Gastrocnemius medialis (tissue), 4 donors: Measurements from ENCODE around the gene TGM2. TPM values are rescaled to one million over a fixed set of nuclear protein-coding genes. Genes with fewer than 3 reads are reported as not detected.

Experiments used
- ATAC-seq, 2 donors: fragments of 150-250 bp; one replicate each; pipeline ENCODE4 v1.9.1; 2016
- DNase-seq, 2 donors: peaks; one replicate each; pipeline ENCODE4 v3.0.0-alpha.2; 2019
- H3K27ac ChIP-seq, 4 donors: fragments of 200-600 bp; sonication (generic); 1 replicate in 1 of 4; 2 replicates in 3 of 4; pipeline ENCODE4 v1.5.1; 2016 to 2018; ENCODE audit warnings: mild to moderate bottlenecking in 2 of 4, moderate library complexity in 1 of 4
- H3K27me3 ChIP-seq, 3 donors: fragments of 200-600 bp; sonication (generic) in 2 of 3; 1 replicate in 1 of 3; 2 replicates in 2 of 3; pipeline versions ENCODE4 v1.5.1 to v1.6.0; 2016 to 2019; ENCODE audit warnings: mild to moderate bottlenecking in 1 of 3, moderate library complexity in 1 of 3
- H3K36me3 ChIP-seq, 2 donors: fragments of 200-600 bp; sonication (generic) in 1 of 2; one replicate each; pipeline ENCODE4 v1.5.1; 2017 to 2018
- H3K4me1 ChIP-seq, 2 donors: fragments of 200-600 bp; sonication (generic) in 1 of 2; one replicate each; pipeline ENCODE4 v1.5.1; 2016 to 2017; ENCODE audit warnings: mild to moderate bottlenecking in 2 of 2
- H3K4me3 ChIP-seq, 4 donors: fragments of 200-600 bp; sonication (generic) in 3 of 4; 1 replicate in 1 of 4; 2 replicates in 3 of 4; pipeline ENCODE4 v1.5.1; 2016 to 2019; ENCODE audit warnings: mild to moderate bottlenecking in 2 of 4
- H3K9me3 ChIP-seq, 3 donors: fragments of 200-600 bp; sonication (generic) in 2 of 3; 1 replicate in 1 of 3; 2 replicates in 2 of 3; pipeline ENCODE4 v1.5.1; 2016 to 2019
- POLR2A ChIP-seq, 2 donors: fragments of 450-650 bp; IDR thresholded peaks; one replicate each; pipeline ENCODE4 v1.6.1; 2017; ENCODE audit warnings: antibody characterized with exemption in 2 of 2, mild to moderate bottlenecking in 2 of 2, moderate library complexity in 2 of 2
- in situ Hi-C, 4 donors: fragments of 200-750 bp; cut with MboI; loops; one replicate each; pipeline versions ENCODE4 v1.15.0 to v1.8.0; 2017; ENCODE audit warnings: low sequenced_read_pairs in 4 of 4
- intact Hi-C: fragments of 100-400 bp; cut with DNase I; formaldehyde crosslinking; loops from one replicate; pipeline ENCODE4 v1.15.1; 2023; ENCODE audit warnings: low total_unique reads
- total RNA-seq, 4 donors: library from RNA; depleted of rRNA; stranded (reverse); fragments of >200 nt; gene quantifications; one replicate each; pipeline versions ENCODE4 v1.1.0 to v1.2.3, GENCODE V29; 2016
- TF ChIP-seq, protein P1 (sequence below), 5 experiments: fragments of 450-650 bp in 3 of 5; fragments of 200-600 bp in 2 of 5; sonication (generic) in 2 of 5; IDR thresholded peaks in 4 of 5; conservative IDR thresholded peaks in 1 of 5; 1 replicate in 4 of 5; 2 replicates in 1 of 5; pipeline ENCODE4 v1.5.1; 2016 to 2019; ENCODE audit warnings: antibody characterized with exemption in 5 of 5, mild to moderate bottlenecking in 3 of 5, moderate library complexity in 3 of 5

Gene TGM2
- total RNA-seq, 4 donors from 2014 or later, result 12.8 to 152 (median 58.4) TPM

GRCh38 chr20:38094373-38094891, 70.6 kb downstream of the TGM2 start:
- ATAC-seq (peak; percentile 68 to 86), DNase-seq (peak; percentile 42 to 77)
- Histone ChIP-seq H3K4me1 (peaks cover 45 to 47% of the 10 kb centered on the region in 2 donors), H3K27me3 (no peaks in the 10 kb centered on the region), H3K4me3 (no peak overlapping the region), H3K27ac (peak overlapping the region; percentile 55 to 75 (median 63)), H3K36me3 (peaks cover 0 to 13% of the 10 kb centered on the region in 2 donors), H3K9me3 (no peaks in the 10 kb centered on the region)
- in situ Hi-C loops (no loop called here), intact Hi-C loops (no loop called here)
- TF ChIP-seq, protein P1, sequence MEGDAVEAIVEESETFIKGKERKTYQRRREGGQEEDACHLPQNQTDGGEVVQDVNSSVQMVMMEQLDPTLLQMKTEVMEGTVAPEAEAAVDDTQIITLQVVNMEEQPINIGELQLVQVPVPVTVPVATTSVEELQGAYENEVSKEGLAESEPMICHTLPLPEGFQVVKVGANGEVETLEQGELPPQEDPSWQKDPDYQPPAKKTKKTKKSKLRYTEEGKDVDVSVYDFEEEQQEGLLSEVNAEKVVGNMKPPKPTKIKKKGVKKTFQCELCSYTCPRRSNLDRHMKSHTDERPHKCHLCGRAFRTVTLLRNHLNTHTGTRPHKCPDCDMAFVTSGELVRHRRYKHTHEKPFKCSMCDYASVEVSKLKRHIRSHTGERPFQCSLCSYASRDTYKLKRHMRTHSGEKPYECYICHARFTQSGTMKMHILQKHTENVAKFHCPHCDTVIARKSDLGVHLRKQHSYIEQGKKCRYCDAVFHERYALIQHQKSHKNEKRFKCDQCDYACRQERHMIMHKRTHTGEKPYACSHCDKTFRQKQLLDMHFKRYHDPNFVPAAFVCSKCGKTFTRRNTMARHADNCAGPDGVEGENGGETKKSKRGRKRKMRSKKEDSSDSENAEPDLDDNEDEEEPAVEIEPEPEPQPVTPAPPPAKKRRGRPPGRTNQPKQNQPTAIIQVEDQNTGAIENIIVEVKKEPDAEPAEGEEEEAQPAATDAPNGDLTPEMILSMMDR (IDR thresholded peaks at IDR 0.05 in 4 of 5, conservative IDR thresholded peaks at IDR 0.05 in 1 of 5), result no peak
- TF ChIP-seq POLR2A (IDR thresholded peaks at IDR 0.05), result no peak

DNA sequence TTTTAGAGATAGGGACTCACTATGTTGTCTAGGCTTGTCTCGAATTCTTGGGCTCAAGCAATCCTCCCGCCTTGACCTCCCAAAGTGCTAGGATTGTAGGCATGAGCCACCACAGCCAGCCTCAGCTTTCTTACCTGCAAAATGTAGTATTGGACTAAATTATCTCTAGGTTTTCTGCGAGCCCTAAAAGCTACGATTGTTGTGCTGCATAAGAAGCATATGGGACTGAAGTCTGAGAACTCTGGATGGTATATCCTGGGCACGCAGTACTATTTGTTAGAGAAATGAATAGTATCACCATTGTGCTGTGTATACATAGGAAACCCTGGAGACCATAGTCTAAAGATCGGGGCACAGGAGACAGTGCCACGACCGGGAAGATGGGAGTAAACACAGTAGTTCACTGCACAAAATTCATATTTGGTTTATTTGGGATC, 71.4 kb downstream of the TGM2 start:
- no peaks in the 10 kb centered on the region for H3K27me3 ChIP-seq
- H3K36me3 ChIP-seq, result peaks cover 0 to 21% of the 10 kb centered on the region in 2 donors
- in situ Hi-C loops (no loop called here), intact Hi-C loops (no loop called here)
- no peak overlapping the region for H3K4me3 ChIP-seq
- TF ChIP-seq, protein P1 (IDR thresholded peaks at IDR 0.05 in 4 of 5, conservative IDR thresholded peaks at IDR 0.05 in 1 of 5), result no peak
- TF ChIP-seq POLR2A (IDR thresholded peaks at IDR 0.05), result no peak
- H3K27ac ChIP-seq, result peak overlapping the region; percentile 55 to 75 (median 63)
- H3K9me3 ChIP-seq, result no peaks in the 10 kb centered on the region
- peaks cover 45 to 47% of the 10 kb centered on the region in 2 donors for H3K4me1 ChIP-seq
- no peak for DNase-seq
- ATAC-seq, result no peak

- intact Hi-C loops (no loop called here), in situ Hi-C loops (no loop called here)
- Histone ChIP-seq H3K36me3 (peaks cover 0 to 28% of the 10 kb centered on the region in 2 donors), H3K9me3 (no peaks in the 10 kb centered on the region), H3K4me3 (no peak overlapping the region), H3K27ac (peak overlapping the region; percentile 5 to 75 (median 40)), H3K27me3 (no peaks in the 10 kb centered on the region), H3K4me1 (peaks cover 45 to 47% of the 10 kb centered on the region in 2 donors)
- no peak for ATAC-seq
- DNase-seq, result no peak
- no peak for TF ChIP-seq POLR2A (IDR thresholded peaks at IDR 0.05)
- TF ChIP-seq, protein P1 (IDR thresholded peaks at IDR 0.05 in 4 of 5, conservative IDR thresholded peaks at IDR 0.05 in 1 of 5), result no peak
Observed at GRCh38 chr20:38092915-38093314, 72.2 kb downstream of the TGM2 start.

GRCh38 chr20:38092260-38092857, 72.7 kb downstream of the TGM2 start:
- no peaks in the 10 kb centered on the region for H3K27me3 ChIP-seq
- DNase-seq, result no peak
- H3K9me3 ChIP-seq, result no peaks in the 10 kb centered on the region
- H3K36me3 ChIP-seq, result peaks cover 0 to 34% of the 10 kb centered on the region in 2 donors
- intact Hi-C loops (no loop called here), in situ Hi-C loops (no loop called here)
- H3K27ac ChIP-seq, result peak overlapping the region; percentile 12 to 64 (median 46)
- no peak overlapping the region for H3K4me3 ChIP-seq
- peaks cover 45 to 47% of the 10 kb centered on the region in 2 donors for H3K4me1 ChIP-seq
- no peak for ATAC-seq
- no peak for TF ChIP-seq POLR2A (IDR thresholded peaks at IDR 0.05)
- TF ChIP-seq, protein P1 (IDR thresholded peaks at IDR 0.05 in 4 of 5, conservative IDR thresholded peaks at IDR 0.05 in 1 of 5), result no peak
